B cell (primary cell): Measurements from ENCODE around the gene NDOR1. TPM values are rescaled to one million over a fixed set of nuclear protein-coding genes. Genes with fewer than 3 reads are reported as not detected.

Experiments used
- ATAC-seq: fragments of 200-7000 bp; cut with Tn5 transposase; one replicate; pipeline ENCODE4 v1.10.0; 2021; ENCODE audit warnings: low read depth, mild to moderate bottlenecking, moderate number of reproducible peaks, moderate library complexity
- CTCF ChIA-PET: fragments of 350-600 bp; sonication (Branson Sonifier 250); formaldehyde crosslinking; loops from one replicate; lab custom pipeline; 2021; ENCODE audit warnings: antibody characterized with exemption, inconsistent platforms; lab: Charles Lee
- POLR2A ChIA-PET: fragments of 350-600 bp; sonication (Branson Sonifier 250); formaldehyde crosslinking; loops from one replicate; lab custom pipeline; 2021; ENCODE audit warnings: antibody characterized with exemption; lab: Charles Lee
- DNase-seq: peaks from one replicate; pipeline ENCODE4 v3.0.0; 2013
- H2AFZ ChIP-seq: 2 replicates; pipeline ENCODE4 v1.6.1; 2012; ENCODE audit warnings: mild to moderate bottlenecking, low read depth, low read length; ENCODE audit not compliant: insufficient read depth, poor library complexity, severe bottlenecking
- H3K27ac ChIP-seq, 2 donors: 1 replicate in 1 of 2; 2 replicates in 1 of 2; pipeline ENCODE4 v1.5.1; 2012 to 2013; ENCODE audit warnings: low read length in 2 of 2, mild to moderate bottlenecking in 2 of 2, moderate library complexity in 1 of 2
- H3K27me3 ChIP-seq, 4 experiments: fragments of 200-600 bp in 1 of 4; sonication (generic) in 1 of 4; replicated peaks in 1 of 4; 1 replicate in 2 of 4; 2 replicates in 2 of 4; pipeline versions ENCODE4 v1.6.1 to v1.7.0; 2013 to 2016; ENCODE audit warnings: low read length in 3 of 4, mild to moderate bottlenecking in 2 of 4, mixed read lengths in 1 of 4, moderate library complexity in 1 of 4; ENCODE audit not compliant: insufficient read depth in 4 of 4, control insufficient read depth in 3 of 4; ENCODE audit errors: control extremely low read depth in 1 of 4
- H3K36me3 ChIP-seq, 2 experiments: replicated peaks in 1 of 2; 1 replicate in 1 of 2; 2 replicates in 1 of 2; pipeline versions ENCODE4 v1.6.1 to v1.7.1; 2013; ENCODE audit warnings: low read length in 1 of 2; ENCODE audit not compliant: insufficient read depth in 2 of 2, control insufficient read depth in 1 of 2; ENCODE audit errors: control extremely low read depth in 1 of 2, extremely low read depth in 1 of 2
- H3K4me1 ChIP-seq, 2 donors: fragments of 200-600 bp in 1 of 2; sonication (generic) in 1 of 2; 1 replicate in 1 of 2; 2 replicates in 1 of 2; pipeline versions ENCODE4 v1.5.1 to v1.6.1; 2013 to 2017; ENCODE audit warnings: low read length in 2 of 2; ENCODE audit not compliant: control insufficient read depth in 2 of 2, insufficient read depth in 2 of 2
- H3K4me2 ChIP-seq: replicated peaks from 2 replicates; pipeline ENCODE3; 2012; ENCODE audit warnings: mild to moderate bottlenecking, low read depth, low read length; ENCODE audit not compliant: poor library complexity, severe bottlenecking
- H3K4me3 ChIP-seq, 5 experiments: fragments of 200-600 bp in 1 of 5; sonication (generic) in 1 of 5; 1 replicate in 3 of 5; 2 replicates in 2 of 5; pipeline versions ENCODE4 v1.5.1 to v1.7.0; 2011 to 2016; ENCODE audit warnings: low read length in 4 of 5, mild to moderate bottlenecking in 4 of 5, low read depth in 2 of 5, control low read depth in 1 of 5, moderate library complexity in 1 of 5; ENCODE audit not compliant: insufficient read depth in 1 of 5; ENCODE audit errors: control extremely low read depth in 1 of 5, extremely low read depth in 1 of 5
- H3K79me2 ChIP-seq: fragments of 200-600 bp; sonication (generic); one replicate; pipeline ENCODE4 v1.6.0; 2016; ENCODE audit warnings: low read length; ENCODE audit not compliant: control insufficient read depth, insufficient read depth
- H3K9ac ChIP-seq: fragments of 200-600 bp; sonication (generic); 2 replicates; pipeline ENCODE4 v1.6.1; 2017; ENCODE audit warnings: mild to moderate bottlenecking, low read length, moderate library complexity
- H3K9me3 ChIP-seq, 3 donors: one replicate each; pipeline versions ENCODE4 v1.6.1 to v1.7.1; 2013; ENCODE audit warnings: low read length in 2 of 3; ENCODE audit not compliant: control insufficient read depth in 2 of 3, insufficient read depth in 1 of 3; ENCODE audit errors: control extremely low read depth in 1 of 3
- H4K20me1 ChIP-seq: 2 replicates; pipeline ENCODE4 v1.6.0; 2012; ENCODE audit warnings: mild to moderate bottlenecking, low read length; ENCODE audit not compliant: insufficient read depth, control insufficient read depth, poor library complexity, severe bottlenecking
- H3K27ac Mint-ChIP-seq: one replicate; pipeline ENCODE4 v1.8.0; 2021; ENCODE audit warnings: mixed read lengths
- H3K27me3 Mint-ChIP-seq: one replicate; pipeline ENCODE4 v1.8.0; 2021; ENCODE audit warnings: mixed read lengths
- H3K4me1 Mint-ChIP-seq: one replicate; pipeline ENCODE4 v1.8.0; 2021; ENCODE audit warnings: mixed read lengths
- H3K4me3 Mint-ChIP-seq: one replicate; pipeline ENCODE4 v1.8.0; 2021; ENCODE audit warnings: mixed read lengths
- H3K9me3 Mint-ChIP-seq: one replicate; pipeline ENCODE4 v1.8.0; 2022; ENCODE audit warnings: mixed read lengths; ENCODE audit not compliant: insufficient read depth
- CTCF ChIP-seq: fragments of 200-600 bp; IDR thresholded peaks from one replicate; pipeline ENCODE4 v1.8.0; 2022; ENCODE audit warnings: antibody characterized with exemption, mild to moderate bottlenecking
- EZH2 ChIP-seq: IDR thresholded peaks from 2 replicates; pipeline ENCODE4 v1.6.1; 2012; ENCODE audit warnings: borderline replicate concordance, low read depth, mild to moderate bottlenecking, moderate library complexity, low read length; ENCODE audit not compliant: insufficient read depth, poor library complexity, severe bottlenecking
- WGBS: methylation state at CpG from one replicate; pipeline ENCODE4 v1.1.5; 2013; ENCODE audit warnings: missing lambda C conversion rate; ENCODE audit not compliant: insufficient coverage; 5-methylcytosine and 5-hydroxymethylcytosine counted together
- intact Hi-C: fragments of 100-400 bp; cut with micrococcal nuclease; formaldehyde crosslinking; loops from one replicate; pipeline ENCODE4 v1.10.0; 2022
- polyA plus RNA-seq: library from polyadenylated mRNA; depleted of rRNA; stranded (reverse); fragments of >200 nt; gene quantifications from 2 replicates; pipeline ENCODE4 v1.2.3, GENCODE V29; 2012
- total RNA-seq, 2 donors: library from RNA; stranded (reverse); fragments of 120-200 nt in 1 of 2; gene quantifications; 1 replicate in 1 of 2; 2 replicates in 1 of 2; pipeline versions ENCODE4 v1.2.3 to v1.2.4, GENCODE V29; 2013 to 2022

The NDOR1 gene
- total and polyA plus RNA-seq, 2 donors (not counting 1 experiment from before 2014, with no cell fraction given) = 36.4 to 40.9 TPM

- Histone ChIP-seq H3K27ac (no peak overlapping the region), H3K4me1 (peaks cover 14 to 20% of the 10 kb centered on the region in 2 donors), H3K4me3 (no peak overlapping the region), H3K9me3 (no peaks in the 10 kb centered on the region), H3K27me3 (peaks cover 0 to 38% (median 2%) of the 10 kb centered on the region in 4 experiments), H3K36me3 (no peaks in the 10 kb centered on the region), H2AFZ (no peak overlapping the region), H3K4me2 (no peak overlapping the region), H3K9ac (no peak overlapping the region), H3K79me2 (no peaks in the 10 kb centered on the region), H4K20me1 (no peaks in the 10 kb centered on the region)
- CTCF ChIA-PET = interaction anchor here (0.9 to 1.2 kb wide), 2 partner anchors 112 to 134 kb away, joined by 3 to 4 read pairs; no protein-coding TSS in a partner anchor
- H3K27me3 Mint-ChIP-seq = peaks cover 4% of the 10 kb centered on the region
- DNase-seq (no peak), ATAC-seq (no peak)
- intact Hi-C loops = no loop called here
- POLR2A ChIA-PET = no interaction called here
- H3K4me3 Mint-ChIP-seq = no peak overlapping the region
- H3K9me3 Mint-ChIP-seq = no peaks in the 10 kb centered on the region
- no peak overlapping the region for H3K27ac Mint-ChIP-seq
- 66% methylated on average over 27 of the region's 31 CpGs for WGBS
- H3K4me1 Mint-ChIP-seq = peaks cover 13% of the 10 kb centered on the region
- TF ChIP-seq CTCF (no peak), EZH2 (no peak)
These were observed 24.6 kb downstream of the NDOR1 start for GRCh38 chr9:137229903-137230704.
